Activated CD4-positive, alpha-beta T cell treated with anti-CD3 and anti-CD28 coated beads, Interleukin-2, amount 50 U/mL, for 48 hours (primary cell): ENCODE data around the gene FUT2.
"Not testable (repeated sequence)": the region's sequence is repeated elsewhere in the genome, so short reads cannot be mapped to it uniquely, and the experiment has no call there.

Experiments used
- DNase-seq, 2 experiments: peaks; one replicate each; pipeline ENCODE4 v3.0.0-alpha.2; 2020

FUT2 gene

GRCh38 chr19:48708471-48708870 lies 12.7 kb downstream of the FUT2 start:
- DNase-seq: no peak

GRCh38 chr19:48711106-48711662 lies 15.4 kb downstream of the FUT2 start:
- DNase-seq: no peak

GRCh38 chr19:48713041-48713863 lies 17.5 kb downstream of the FUT2 start:
- DNase-seq: no peak

- peak; percentile 99 for DNase-seq
These were observed 18.3 kb downstream of the FUT2 start for GRCh38 chr19:48713864-48714755.

- DNase-seq: no peak
These were observed 19.2 kb downstream of the FUT2 start for GRCh38 chr19:48714759-48715675.

GRCh38 chr19:48715681-48716171 lies 20.0 kb downstream of the FUT2 start:
- DNase-seq: no peak

GRCh38 chr19:48716562-48717291 lies 21.0 kb downstream of the FUT2 start:
- no peak for DNase-seq

- not testable (repeated sequence) for DNase-seq
These were observed 22.3 kb downstream of the FUT2 start for GRCh38 chr19:48718106-48718505.

GRCh38 chr19:48718711-48719231 lies 23.0 kb downstream of the FUT2 start:
- DNase-seq: no peak

- no peak for DNase-seq
These were observed 23.7 kb downstream of the FUT2 start, which contains the start of gene MAMSTR for GRCh38 chr19:48719263-48720171. TSS of gene MAMSTR (minus strand) at chr19:48719725. CDS start at chr19:48719031, 694 bp downstream.

GRCh38 chr19:48720251-48720612 lies 24.5 kb downstream of the FUT2 start:
- DNase-seq: no peak

GRCh38 chr19:48720613-48721296 lies 25.0 kb downstream of the FUT2 start:
- DNase-seq: peak; percentile 93 to 95

- DNase-seq: no peak
These were observed 26.5 kb downstream of the FUT2 start for GRCh38 chr19:48722196-48722708.

GRCh38 chr19:48724796-48725753 lies 29.3 kb downstream of the FUT2 start:
- DNase-seq: peak in 1 of 2 experiments; percentile 21

GRCh38 chr19:48726556-48726955 lies 30.8 kb downstream of the FUT2 start:
- DNase-seq: no peak

- no peak for DNase-seq
These were observed 33.3 kb downstream of the FUT2 start for GRCh38 chr19:48728911-48729664.

GRCh38 chr19:48731452-48731851 lies 35.7 kb downstream of the FUT2 start:
- DNase-seq: no peak
